Panc1 (cell line): ENCODE results near the gene PDE4A. TPM values are rescaled to one million over a fixed set of nuclear protein-coding genes. Genes with fewer than 3 reads are reported as not detected.

ENCODE experiments used
- ATAC-seq: fragments of 200-7000 bp; cut with Tn5 transposase; 2 replicates; pipeline ENCODE4 v1.9.1; 2020; ENCODE audit warnings: mild to moderate bottlenecking, moderate library complexity
- BruUV-seq: library from RNA; stranded (reverse); fragments of 400-500 nt; replicated peaks from 2 replicates; lab custom pipeline; 2021; lab: Mats Ljungman, UMichigan
- CTCF ChIA-PET: fragments of 300-600 bp; sonication (Branson Sonifier 250); formaldehyde crosslinking; loops from one replicate; lab custom pipeline; 2022; ENCODE audit warnings: antibody characterized with exemption; lab: Charles Lee
- POLR2A ChIA-PET: fragments of 300-600 bp; sonication (Branson Sonifier 250); formaldehyde crosslinking; loops from one replicate; lab custom pipeline; 2022; ENCODE audit warnings: antibody characterized with exemption; lab: Charles Lee
- DNase-seq: peaks from one replicate; pipeline ENCODE4 v3.0.0-alpha.2; 2010; ENCODE audit warnings: low read depth, low spot score
- H3K27ac ChIP-seq: 2 replicates; pipeline ENCODE4 v1.5.1; 2011; ENCODE audit warnings: mild to moderate bottlenecking, low read length, inconsistent platforms
- H3K27me3 ChIP-seq: fragments of 200-500 bp; sonication (Bioruptor generic); 2 replicates; pipeline ENCODE4 v1.6.0; 2014; ENCODE audit warnings: low read length, inconsistent platforms; ENCODE audit not compliant: control insufficient read depth, insufficient read depth
- H3K36me3 ChIP-seq: fragments of 200-500 bp; sonication (Bioruptor generic); 2 replicates; pipeline ENCODE4 v1.5.1; 2014; ENCODE audit warnings: inconsistent platforms, mild to moderate bottlenecking, low read length, moderate library complexity; ENCODE audit not compliant: control insufficient read depth, insufficient read depth
- H3K4me1 ChIP-seq: 2 replicates; pipeline ENCODE4 v1.5.1; 2011; ENCODE audit warnings: inconsistent platforms, mild to moderate bottlenecking, low read length, moderate library complexity; ENCODE audit not compliant: control insufficient read depth, insufficient read depth
- H3K4me3 ChIP-seq, 2 experiments: 2 replicates each; pipeline ENCODE4 v1.5.1; 2011 to 2012; ENCODE audit warnings: low read depth in 2 of 2, low read length in 2 of 2, mild to moderate bottlenecking in 2 of 2, inconsistent platforms in 1 of 2, moderate library complexity in 1 of 2
- H3K9me3 ChIP-seq: fragments of 200-500 bp; sonication (Bioruptor generic); 2 replicates; pipeline ENCODE4 v1.5.1; 2014; ENCODE audit warnings: low read depth, mild to moderate bottlenecking, inconsistent platforms, low read length, moderate library complexity; ENCODE audit not compliant: control insufficient read depth, insufficient read depth
- POLR2AphosphoS5 ChIP-seq: IDR thresholded peaks from 2 replicates; pipeline ENCODE4 v1.6.1; 2012; ENCODE audit warnings: mild to moderate bottlenecking, low read depth, low read length, moderate library complexity
- SIN3A ChIP-seq: IDR thresholded peaks from 2 replicates; pipeline ENCODE4 v1.6.1; 2012; ENCODE audit warnings: low read depth, mild to moderate bottlenecking, low read length, moderate library complexity, borderline replicate concordance; ENCODE audit not compliant: insufficient read depth
- TCF7L2 ChIP-seq: IDR thresholded peaks from 2 replicates; pipeline ENCODE4 v1.6.1; 2011; ENCODE audit warnings: mild to moderate bottlenecking, low read depth, low read length, inconsistent platforms
- in situ Hi-C: cut with HindIII; loops from 2 replicates; pipeline ENCODE4 v1.10.0; 2016; ENCODE audit warnings: low sequenced_read_pairs, low pct_unique_long_range_greater_than_20kb
- intact Hi-C: fragments of 100-400 bp; cut with micrococcal nuclease; formaldehyde crosslinking; loops from one replicate; pipeline ENCODE4 v1.10.0; 2022; ENCODE audit not compliant: unreplicated experiment
- total RNA-seq: library from RNA; stranded (reverse); gene quantifications from one replicate; pipeline ENCODE4 v1.2.1, GENCODE V29; 2021; ENCODE audit not compliant: unreplicated experiment
- TF ChIP-seq, protein P1 (sequence below): fragments of 450-650 bp; IDR thresholded peaks from 2 replicates; pipeline ENCODE4 v1.5.1; 2017; ENCODE audit warnings: mild to moderate bottlenecking
- TF ChIP-seq, protein P2 (sequence below), 2 experiments: IDR thresholded peaks; 2 replicates each; pipeline ENCODE4 v1.6.1; 2011 to 2012; ENCODE audit warnings: low read depth in 2 of 2, control low read depth in 1 of 2, low read length in 1 of 2, mild to moderate bottlenecking in 1 of 2, moderate library complexity in 1 of 2; ENCODE audit not compliant: insufficient read depth in 1 of 2

The PDE4A gene
- total RNA-seq, 1 experiment from 2014 or later, result 25.8 TPM

DNA sequence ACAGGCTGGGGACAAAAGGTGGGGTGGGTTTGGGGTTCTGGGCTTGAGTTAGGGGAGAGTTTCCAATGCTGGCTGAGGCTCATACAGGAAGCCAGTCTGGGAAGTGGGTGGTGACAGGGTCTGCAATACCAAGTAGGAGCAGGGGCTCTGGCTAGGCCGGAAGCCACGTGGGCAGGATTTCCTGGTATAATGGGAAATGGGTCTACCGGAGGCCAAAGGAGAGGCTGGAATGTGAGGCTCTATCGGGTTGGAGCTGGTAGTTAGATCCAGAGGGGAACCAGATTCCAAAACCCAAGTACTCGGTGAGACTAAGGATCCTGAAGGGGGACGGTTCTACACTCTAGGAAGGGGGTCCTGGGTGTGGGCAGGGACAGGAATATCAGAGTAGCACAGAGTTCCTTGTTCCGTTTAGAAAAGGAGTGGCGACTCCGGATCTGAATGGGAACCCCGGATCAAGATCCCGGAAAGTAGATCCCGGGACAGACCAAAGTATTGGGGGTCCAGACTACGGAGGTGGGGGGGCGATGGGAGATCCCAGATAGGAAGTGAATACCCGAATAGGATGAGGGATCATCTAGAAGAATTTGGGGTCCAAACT is 17.8 kb upstream of the PDE4A start:
- ChIA-PET POLR2A (interaction anchor here (0.6 kb wide), 2 partner anchors 16 to 135 kb away, joined by 4 read pairs; no protein-coding TSS in a partner anchor), CTCF (no interaction called here)
- in situ Hi-C loops, result no loop called here

DNA sequence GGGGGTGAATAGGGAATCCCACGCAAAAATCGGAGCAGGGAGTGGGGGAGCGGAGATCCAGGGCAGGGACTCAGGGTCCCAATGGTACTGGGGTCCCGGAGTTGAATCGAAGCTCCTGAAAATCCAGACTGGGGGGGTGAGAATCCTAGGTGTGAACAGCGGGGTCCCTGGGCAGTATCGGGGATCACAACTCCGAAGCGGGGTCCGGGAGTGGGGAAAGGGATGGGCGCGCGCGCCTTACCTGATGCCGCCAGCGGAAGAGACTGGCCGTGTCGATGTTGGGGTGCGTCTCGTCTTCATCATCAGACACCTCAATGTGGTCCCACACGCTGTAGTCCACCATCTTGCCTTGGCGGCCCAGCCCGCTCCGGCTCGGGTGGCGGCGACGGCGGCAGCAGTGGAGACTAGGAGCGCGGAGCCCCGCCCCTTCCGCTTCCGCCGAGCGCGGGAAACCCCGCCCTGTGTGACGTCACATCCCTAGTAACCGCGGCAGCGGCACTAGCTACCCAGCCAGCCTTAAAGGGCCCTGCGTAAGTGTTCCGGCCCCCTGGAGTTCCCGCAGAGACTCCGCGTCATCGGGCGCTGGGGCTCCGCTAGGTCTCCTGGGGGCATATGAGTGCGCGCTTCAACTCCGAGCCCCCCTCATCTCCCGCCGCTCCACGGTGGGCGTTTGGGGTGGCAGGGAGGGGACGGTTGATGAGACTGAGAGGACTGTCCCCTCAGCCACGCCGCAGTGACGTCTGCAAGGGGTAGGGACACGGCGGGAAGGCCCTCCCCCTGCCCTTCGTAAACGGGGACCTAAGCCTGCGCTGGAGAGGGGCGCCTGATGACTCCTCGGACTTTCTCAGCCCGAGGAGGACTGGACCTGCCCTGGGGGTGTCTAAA is 17.0 kb upstream of the PDE4A start, which contains the start of gene CDC37:
TSS of gene CDC37 (minus strand) at position 406 of the 885 bp plus-strand sequence. CDS start at position 343, 63 bp downstream.
- Histone ChIP-seq H3K4me3 (peak within 1 kb of the TSS; percentile 79 to 99), H3K36me3 (peaks cover 2% of the 10 kb centered on the region), H3K27ac (peak within 1 kb of the TSS; percentile 94), H3K4me1 (peaks cover 9% of the 10 kb centered on the region; the same call in 1 of the 2 replicates), H3K9me3 (no peaks in the 10 kb centered on the region), H3K27me3 (no peaks in the 10 kb centered on the region)
- TF ChIP-seq, protein P1, sequence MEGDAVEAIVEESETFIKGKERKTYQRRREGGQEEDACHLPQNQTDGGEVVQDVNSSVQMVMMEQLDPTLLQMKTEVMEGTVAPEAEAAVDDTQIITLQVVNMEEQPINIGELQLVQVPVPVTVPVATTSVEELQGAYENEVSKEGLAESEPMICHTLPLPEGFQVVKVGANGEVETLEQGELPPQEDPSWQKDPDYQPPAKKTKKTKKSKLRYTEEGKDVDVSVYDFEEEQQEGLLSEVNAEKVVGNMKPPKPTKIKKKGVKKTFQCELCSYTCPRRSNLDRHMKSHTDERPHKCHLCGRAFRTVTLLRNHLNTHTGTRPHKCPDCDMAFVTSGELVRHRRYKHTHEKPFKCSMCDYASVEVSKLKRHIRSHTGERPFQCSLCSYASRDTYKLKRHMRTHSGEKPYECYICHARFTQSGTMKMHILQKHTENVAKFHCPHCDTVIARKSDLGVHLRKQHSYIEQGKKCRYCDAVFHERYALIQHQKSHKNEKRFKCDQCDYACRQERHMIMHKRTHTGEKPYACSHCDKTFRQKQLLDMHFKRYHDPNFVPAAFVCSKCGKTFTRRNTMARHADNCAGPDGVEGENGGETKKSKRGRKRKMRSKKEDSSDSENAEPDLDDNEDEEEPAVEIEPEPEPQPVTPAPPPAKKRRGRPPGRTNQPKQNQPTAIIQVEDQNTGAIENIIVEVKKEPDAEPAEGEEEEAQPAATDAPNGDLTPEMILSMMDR, result no peak
- TF ChIP-seq SIN3A, result peak; percentile 100
- no peak for TF ChIP-seq TCF7L2
- TF ChIP-seq, protein P2, sequence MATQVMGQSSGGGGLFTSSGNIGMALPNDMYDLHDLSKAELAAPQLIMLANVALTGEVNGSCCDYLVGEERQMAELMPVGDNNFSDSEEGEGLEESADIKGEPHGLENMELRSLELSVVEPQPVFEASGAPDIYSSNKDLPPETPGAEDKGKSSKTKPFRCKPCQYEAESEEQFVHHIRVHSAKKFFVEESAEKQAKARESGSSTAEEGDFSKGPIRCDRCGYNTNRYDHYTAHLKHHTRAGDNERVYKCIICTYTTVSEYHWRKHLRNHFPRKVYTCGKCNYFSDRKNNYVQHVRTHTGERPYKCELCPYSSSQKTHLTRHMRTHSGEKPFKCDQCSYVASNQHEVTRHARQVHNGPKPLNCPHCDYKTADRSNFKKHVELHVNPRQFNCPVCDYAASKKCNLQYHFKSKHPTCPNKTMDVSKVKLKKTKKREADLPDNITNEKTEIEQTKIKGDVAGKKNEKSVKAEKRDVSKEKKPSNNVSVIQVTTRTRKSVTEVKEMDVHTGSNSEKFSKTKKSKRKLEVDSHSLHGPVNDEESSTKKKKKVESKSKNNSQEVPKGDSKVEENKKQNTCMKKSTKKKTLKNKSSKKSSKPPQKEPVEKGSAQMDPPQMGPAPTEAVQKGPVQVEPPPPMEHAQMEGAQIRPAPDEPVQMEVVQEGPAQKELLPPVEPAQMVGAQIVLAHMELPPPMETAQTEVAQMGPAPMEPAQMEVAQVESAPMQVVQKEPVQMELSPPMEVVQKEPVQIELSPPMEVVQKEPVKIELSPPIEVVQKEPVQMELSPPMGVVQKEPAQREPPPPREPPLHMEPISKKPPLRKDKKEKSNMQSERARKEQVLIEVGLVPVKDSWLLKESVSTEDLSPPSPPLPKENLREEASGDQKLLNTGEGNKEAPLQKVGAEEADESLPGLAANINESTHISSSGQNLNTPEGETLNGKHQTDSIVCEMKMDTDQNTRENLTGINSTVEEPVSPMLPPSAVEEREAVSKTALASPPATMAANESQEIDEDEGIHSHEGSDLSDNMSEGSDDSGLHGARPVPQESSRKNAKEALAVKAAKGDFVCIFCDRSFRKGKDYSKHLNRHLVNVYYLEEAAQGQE (IDR thresholded peaks at IDR 0.05; ENCODE audit: insufficient read depth in 1 of 2, low read depth in 2 of 2, low read length in 1 of 2), result no peak
- TF ChIP-seq POLR2AphosphoS5, result peak; percentile 85
- ATAC-seq (peak; percentile 94), DNase-seq (peak; percentile 73)
- TSS peak; percentile 77 for BruUV-seq
- intact Hi-C loops (no loop called here), in situ Hi-C loops (no loop called here)
- ChIA-PET POLR2A (interaction anchor here (0.6 kb wide), 2 partner anchors 21 to 136 kb away, joined by 4 read pairs; no protein-coding TSS in a partner anchor), CTCF (interaction anchor here (0.6 to 1.2 kb wide), 8 partner anchors 15 to 244 kb away, joined by 3 to 12 read pairs (median 6); no protein-coding TSS in a partner anchor)

More for the DNA sequence above, 17.8 kb upstream of the PDE4A start:
- Histone ChIP-seq H3K36me3 (peaks cover 2% of the 10 kb centered on the region), H3K9me3 (no peaks in the 10 kb centered on the region), H3K27me3 (no peaks in the 10 kb centered on the region), H3K4me1 (peaks cover 9% of the 10 kb centered on the region; the same call in 1 of the 2 replicates), H3K4me3 (peak overlapping the region; percentile 79 to 99), H3K27ac (peak overlapping the region; percentile 94)
- intact Hi-C loops, result no loop called here
- TF ChIP-seq, protein P2 (IDR thresholded peaks at IDR 0.05; ENCODE audit: insufficient read depth in 1 of 2, low read depth in 2 of 2, low read length in 1 of 2), result no peak
- no peak for TF ChIP-seq SIN3A
- no peak for TF ChIP-seq POLR2AphosphoS5
- TF ChIP-seq, protein P1, result no peak
- no peak for TF ChIP-seq TCF7L2
- no TSS peak for BruUV-seq
- ATAC-seq (no peak), DNase-seq (no peak)
